NAMALWA (cell line): ENCODE results near the gene SYNJ2.

Source experiments
- DNase-seq: peaks from one replicate; pipeline ENCODE4 v3.0.0-alpha.2; 2015; ENCODE audit warnings: low spot score

SYNJ2 gene

DNA sequence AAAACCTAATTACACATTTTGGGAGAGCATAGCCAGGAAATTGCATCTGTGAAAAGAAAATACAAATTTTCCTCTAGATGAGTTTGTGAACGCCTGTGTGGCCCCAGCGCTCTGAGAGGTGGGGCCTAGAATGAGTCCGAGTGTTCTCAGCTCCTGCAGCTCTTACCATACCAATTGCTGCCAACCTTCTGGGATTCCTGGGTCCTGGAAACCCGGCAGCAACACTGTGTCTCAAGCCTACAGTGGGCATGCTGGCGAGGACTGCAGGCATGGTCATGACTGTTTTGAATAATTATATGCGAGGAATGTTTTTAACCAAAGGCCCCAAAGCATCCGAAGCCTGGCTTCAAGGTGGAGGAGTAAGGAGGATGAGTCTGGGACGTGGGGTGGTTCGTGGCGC lies 96.0 kb downstream of the SYNJ2 start:
- no peak for DNase-seq

DNA sequence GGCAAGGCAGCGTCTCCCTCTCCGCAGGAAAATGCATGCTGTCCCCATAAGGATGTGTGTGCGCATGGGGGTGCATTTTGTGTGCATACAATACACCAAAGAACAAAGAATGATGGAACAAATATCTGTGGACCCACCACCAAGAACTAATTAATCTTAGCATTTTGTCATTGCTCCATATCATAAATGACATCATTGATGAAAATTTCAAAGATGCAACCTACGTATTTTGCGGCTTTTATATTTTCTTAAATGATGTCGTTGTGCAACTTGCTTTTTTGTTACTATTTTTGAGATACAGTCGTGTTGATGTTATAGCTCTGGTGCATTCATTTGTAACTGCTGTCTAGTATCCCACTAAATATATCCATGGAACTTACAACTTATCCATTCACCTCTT lies 96.7 kb downstream of the SYNJ2 start:
- DNase-seq, result no peak

DNA sequence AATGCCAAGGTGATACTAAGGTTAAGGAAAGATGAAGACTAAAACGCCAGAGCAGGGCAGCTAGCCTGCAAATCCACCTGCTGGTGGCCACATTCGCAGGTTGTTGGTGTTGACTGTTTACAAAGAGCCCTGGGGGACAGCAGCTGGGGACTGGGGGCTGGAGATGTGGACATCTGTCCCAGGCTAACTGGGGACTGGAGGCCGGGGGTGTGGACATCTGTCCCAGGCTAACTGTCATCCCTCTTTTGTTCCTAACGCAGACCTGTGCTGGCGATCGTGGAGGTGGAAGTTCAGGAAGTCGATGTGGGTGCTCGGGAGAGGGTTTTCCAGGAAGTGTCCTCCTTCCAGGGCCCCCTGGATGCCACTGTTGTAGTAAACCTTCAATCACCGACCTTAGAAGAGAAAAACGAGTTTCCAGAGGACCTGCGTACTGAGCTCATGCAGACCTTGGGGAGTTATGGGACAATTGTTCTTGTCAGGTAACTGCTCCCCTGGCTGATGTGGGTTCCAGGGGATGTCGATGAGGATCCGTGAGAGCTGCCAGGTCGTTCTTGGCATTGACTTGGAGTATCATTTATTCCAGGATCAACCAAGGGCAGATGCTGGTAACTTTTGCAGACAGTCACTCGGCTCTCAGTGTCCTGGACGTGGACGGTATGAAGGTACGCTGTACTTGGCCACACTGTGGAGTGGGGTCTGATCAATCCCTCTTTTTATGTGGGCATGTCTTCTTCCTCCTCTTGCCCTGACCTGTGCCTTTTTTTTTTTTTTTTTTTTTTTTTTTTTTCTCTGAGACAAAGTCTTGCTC lies 99.4 kb downstream of the SYNJ2 start:
- no peak for DNase-seq

DNA sequence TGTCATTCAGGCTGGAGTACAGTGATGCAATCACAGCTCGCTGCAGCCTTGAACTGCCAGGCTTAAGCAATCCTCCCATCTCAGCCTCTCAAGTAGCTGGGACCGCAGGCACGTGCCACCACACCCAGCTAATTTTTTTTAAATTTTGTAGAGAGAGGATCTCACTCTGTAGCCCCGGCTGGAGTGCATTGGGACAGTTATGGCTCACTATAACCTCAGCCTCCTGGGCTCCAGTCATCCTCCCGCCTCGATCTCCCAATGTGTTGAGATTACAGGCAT lies 99.9 kb downstream of the SYNJ2 start:
- no peak for DNase-seq

DNA sequence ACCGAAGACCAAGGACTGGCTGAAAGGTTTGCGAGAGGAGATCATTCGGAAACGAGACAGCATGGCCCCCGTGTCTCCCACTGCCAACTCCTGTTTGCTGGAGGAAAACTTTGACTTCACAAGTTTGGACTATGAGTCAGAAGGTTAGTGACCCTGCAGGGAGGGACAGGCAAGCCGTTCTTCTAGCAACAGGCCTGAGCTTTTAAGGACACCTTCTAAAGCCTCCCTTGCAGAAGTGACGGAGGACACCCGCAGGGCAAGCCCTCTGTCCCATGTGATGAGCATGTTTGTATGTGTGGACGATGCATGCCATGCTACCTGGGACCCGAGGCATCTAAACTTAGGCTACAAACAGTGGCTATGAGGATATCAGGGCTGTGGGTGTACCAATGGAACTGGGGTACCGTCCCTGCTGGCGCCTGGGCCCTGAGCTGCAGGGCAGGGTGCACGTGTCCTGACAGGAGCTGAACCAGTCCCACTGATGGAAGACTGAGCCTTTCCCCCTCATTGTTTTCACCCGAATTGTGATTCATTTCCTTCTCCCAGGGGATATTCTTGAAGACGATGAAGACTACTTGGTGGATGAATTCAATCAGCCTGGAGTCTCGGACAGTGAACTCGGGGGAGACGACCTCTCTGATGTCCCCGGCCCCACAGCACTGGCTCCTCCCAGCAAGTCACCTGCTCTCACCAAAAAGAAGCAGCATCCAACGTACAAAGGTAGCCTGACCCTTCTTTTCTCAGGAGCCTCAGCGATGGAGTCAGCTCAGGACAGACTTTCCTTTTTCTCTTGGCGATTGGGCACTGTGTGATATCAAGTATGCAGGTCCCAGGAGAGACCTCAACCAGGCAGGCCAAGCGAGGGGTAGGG lies 102.0 kb downstream of the SYNJ2 start:
- DNase-seq, result no peak

DNA sequence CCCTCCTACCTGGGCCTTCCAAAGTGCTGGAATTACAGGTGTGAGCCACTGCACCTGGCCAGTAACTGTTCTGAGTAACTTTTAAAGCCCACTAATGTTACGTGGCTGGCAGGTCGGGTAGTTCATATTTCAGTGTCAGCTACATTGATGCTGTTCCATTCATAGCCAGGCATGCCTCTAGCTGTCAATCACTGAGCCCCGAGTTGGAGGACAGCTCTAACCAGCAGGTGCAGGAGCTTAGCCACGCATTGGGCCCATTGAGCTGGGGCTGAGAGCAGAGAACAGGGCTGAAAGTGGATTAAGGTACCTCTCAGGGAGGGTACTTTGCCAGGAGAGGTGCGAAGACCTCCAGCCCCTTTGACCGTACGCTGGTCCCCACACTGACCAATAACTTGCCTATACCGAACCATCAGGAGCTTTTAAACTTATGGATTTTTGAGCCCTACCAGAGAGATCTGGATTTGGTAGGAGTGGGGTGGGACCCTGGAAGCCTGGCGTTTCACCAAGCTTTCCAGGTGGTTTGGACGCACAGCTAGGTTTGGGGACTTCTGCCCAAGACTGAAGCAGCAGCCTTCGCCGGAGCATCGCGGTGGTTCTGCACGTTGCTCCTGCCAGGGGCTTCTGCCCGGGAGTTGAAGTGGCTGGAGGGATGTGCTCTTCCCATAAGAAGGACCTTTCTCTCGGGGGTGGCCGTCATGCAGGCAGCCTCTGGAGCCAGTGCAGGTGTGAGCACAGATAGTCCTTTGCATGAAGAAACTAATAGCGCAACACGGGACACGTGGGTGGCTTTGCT lies 103.8 kb downstream of the SYNJ2 start:
- DNase-seq, result no peak

DNA sequence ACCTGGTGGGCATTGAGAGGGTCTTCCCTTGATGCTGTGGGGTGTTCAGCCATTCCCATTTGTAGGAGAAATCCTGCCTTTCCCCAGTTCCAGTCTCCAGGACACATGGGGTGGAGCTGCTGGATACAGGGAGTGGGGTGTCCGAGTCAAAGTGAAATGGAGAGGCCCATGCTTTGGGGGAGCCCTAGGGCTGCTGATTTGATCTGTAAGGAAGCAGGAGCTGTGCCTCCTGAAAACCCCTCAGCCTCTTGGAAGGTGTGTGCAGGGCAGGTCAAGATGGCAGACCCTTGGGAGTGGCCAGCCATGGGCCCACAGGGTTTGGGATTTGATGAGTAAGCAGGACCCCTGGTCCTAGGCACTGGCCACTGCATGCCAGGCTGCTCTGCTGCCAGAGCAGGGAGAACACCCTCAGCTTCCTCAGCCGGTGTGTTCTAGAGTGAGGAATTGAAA lies 104.4 kb downstream of the SYNJ2 start:
- no peak for DNase-seq

DNA sequence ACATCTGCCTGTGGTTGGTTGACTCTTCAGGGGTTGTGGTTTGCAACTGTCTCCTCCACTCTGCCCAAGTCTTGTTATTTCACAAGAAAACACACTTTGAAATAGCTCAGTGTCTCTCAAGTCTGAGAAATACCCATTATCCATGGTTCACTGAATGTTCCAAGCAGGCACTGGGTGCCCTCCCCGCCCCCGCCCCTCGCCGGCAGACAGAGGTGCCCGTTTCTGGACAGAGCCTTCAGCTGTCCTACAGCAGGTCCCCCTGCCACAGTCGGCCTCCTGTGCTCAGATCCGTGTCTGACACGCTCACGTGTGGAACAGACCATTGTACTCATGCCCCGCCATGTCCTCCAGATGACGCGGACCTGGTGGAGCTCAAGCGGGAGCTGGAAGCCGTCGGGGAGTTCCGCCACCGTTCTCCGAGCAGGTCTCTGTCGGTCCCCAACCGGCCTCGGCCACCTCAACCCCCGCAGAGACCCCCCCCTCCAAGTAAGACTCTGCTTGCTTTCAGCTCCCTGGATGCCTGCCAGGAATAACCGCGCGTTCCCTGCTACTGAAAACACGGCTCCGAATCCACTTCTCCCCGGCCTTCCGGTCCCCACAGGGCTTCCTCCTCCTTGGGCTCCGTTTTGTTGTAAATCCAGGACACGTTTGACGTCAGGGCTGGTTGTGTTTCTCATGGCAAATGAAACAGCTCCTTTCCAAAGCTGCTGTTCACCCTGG lies 105.0 kb downstream of the SYNJ2 start:
- DNase-seq, result no peak

DNA sequence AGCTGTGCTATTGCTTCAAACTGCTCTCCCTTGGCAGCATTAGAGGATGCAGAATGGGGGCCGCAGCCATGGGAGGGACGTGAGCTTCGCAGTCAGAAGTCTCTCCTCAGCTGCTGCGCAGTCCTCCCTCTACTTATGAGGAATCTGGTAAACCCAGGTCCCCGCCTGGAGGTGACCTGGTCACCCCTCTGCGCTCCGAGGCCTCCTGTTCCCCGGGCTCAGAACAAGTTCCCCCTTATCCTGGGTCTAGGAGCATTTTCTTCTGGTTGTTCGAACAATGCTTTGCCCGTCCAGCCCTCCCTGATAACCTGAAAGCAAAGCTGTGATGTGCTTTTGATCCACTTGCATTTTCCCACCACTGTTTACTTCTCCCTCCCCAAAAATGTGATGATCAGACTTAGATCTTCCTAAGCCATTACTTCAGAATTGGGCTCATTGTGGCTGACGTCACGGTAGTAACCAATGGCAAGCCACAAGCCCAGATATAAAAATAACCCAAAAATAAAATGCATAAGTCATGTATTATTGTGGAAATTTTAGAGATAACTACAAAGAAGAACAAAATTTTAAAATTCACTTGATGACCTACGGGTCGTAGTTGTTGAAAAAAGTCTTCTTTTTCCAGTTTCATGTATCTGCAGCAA lies 105.7 kb downstream of the SYNJ2 start:
- no peak for DNase-seq

DNA sequence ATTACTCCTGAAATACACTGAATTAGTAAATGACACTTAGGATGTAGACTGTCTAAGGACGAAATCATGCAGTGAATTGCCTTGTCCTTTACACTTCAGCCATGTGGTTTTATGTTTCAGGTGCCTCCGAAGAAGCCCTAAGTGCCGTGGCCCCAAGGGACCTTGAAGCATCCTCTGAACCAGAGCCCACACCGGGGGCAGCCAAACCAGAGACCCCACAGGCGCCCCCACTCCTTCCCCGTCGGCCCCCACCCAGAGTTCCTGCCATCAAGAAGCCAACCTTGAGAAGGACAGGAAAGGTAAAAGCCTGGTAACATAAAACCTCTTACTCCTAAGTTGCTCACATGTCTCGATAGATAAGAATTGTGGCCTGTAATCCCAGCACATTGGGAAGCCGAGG lies 111.1 kb downstream of the SYNJ2 start:
- no peak for DNase-seq

DNA sequence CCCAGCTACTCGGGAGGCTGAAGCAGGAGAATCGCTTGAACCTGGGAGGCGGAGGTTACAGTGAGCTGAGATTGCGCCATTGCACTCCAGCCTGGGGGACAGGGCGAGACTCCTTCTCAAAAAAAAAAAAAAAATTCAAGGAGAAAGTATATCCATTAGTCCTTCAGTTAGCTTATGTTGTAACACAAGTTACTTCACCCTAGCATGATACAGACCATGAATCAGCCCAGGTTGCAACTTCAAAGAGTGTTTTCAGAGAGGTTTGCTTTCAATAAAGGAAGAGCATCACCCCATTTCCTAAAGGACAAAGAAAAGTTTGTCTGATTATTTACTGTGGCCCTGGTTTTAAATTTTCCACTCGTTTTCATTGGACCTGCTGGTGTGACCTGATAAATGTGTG lies 113.4 kb downstream of the SYNJ2 start:
- no peak for DNase-seq

DNA sequence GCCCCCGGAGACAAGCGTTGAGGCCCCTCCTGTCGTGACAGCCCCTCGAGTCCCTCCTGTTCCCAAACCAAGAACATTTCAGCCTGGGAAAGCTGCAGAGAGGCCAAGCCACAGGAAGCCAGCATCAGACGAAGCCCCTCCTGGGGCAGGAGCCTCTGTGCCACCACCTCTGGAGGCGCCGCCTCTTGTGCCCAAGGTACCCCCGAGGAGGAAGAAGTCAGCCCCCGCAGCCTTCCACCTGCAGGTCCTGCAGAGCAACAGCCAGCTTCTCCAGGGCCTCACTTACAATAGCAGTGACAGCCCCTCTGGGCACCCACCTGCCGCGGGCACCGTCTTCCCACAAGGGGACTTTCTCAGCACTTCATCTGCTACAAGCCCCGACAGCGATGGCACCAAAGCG lies 114.0 kb downstream of the SYNJ2 start:
- DNase-seq, result no peak

DNA sequence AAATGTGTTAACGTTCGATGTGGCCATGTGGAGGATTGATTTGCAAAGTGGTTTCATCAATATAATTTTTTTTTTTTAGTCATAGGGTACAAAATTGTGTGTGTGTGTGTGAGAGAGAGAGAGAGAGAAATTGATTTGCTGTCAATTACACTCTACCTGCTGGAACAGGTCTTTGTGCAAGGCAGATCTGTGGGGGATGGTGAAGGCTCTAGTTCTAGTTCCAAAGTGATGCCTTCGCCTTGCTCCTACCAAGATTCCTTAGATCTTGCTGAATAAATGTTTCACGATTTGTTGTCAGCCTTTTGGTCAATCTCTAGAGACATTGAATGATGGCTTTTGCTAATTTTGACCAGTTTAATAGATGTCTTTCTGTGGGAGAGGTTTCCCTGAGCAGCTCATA lies 121.6 kb downstream of the SYNJ2 start:
- DNase-seq, result no peak

DNA sequence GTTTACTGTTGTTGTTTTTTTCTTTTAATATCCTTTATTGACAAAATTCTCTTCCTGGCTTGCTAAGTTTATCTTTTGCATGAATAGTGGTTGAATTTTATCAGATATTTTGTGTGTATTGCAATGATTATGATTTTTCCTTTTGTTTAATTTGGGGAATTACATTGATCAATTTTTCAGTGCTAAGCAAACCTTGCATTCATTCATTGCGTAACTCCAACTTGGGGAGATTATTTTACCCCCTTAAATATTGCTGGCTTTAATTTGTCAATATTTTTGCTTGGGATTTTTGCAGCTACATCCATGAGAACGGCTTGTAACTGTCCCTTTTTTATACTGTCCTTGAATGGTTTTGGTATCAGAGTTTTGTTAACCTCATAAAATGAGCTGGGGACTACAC lies 123.0 kb downstream of the SYNJ2 start:
- DNase-seq, result no peak

DNA sequence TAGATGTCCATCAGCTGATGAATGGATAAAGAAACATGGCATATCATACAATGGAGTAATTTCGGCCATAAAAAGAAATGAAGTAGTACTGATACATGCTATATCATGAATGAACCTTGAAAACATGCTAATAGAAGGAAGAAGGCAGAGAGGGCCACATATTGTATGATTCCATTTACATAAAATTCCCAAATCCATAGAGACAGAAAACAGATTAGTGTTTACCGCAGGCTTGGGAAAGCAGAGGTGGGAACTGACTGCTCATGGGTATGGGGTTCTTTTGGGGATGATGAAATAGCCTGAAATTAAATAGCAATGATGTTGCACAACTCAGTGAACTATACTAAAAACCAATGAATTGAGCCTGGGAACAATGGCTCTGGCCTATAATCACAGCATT lies 128.1 kb downstream of the SYNJ2 start:
- no peak for DNase-seq

DNA sequence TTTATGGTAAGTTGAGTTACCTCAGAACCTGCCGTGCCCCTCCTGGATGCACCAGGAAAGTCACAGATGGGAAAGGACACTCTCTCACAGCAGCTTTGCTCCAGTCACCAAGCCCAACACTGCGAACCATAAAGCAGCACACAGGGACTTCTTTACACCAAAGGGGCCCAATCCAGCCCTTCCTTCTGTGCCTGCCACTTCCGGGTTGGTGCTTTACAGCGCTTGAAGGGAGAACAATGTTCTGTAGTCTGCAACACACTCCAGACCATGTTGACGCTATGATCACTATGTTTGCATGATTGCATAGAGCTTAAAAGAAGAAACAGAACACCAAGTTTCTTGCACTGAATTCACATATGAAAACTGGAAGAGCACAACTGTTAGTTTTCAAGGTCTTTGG lies 129.3 kb downstream of the SYNJ2 start:
- no peak for DNase-seq

DNA sequence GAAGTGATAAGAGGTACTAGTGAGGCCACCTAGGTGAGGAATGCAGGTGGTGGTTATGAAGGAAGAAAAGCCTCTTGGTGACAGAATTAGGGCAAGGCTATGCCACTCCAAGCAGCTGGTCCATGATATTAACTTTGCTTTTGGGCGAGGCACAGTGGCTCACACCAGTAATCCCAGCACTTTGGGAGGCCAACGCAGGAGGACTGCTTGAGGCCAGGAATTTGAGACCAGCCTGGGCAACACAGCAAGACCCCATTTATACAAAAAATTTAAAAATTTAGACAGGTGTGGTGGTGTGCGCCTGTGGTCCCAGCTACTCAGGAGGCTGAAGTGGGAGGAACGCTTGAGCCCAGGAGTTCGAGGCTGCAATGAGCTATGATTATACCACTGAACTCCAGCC lies 130.3 kb downstream of the SYNJ2 start:
- DNase-seq, result no peak

DNA sequence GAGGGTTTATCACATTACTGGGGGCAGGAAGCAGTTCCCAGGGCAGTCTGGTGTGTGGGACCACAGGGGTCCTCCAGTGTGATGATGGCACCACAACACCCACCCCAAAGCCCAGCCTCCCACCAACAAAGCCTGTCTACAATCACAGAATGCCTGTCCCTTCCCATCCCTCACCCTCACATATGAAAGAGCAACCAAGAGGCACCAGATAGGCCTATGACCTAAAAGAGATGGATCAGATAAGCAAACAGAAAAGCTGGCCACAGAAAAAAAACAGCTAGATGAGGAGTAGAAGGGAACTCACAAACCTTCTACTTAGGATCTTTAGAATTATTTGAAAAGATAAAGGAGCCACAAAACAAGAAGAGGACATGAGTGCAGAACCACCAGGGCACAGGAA lies 132.1 kb downstream of the SYNJ2 start:
- no peak for DNase-seq

DNA sequence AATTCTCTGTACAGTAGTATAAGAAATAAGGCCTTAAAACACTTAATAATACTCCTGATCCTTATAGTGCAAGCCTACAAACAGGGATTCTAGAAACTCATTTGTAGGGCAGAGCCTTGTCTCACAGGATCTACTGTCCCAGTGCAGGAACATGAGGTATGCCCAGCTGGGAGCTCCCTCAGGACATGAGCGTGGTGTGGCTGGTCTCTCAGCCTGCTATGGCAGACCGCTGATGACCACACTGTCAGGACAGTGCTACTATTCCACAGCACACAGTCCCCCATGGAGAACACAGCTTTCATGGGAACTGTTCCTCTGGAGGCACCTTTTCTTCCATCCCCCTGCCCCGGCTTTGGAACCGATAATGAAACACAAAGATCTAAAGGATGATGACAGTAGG lies 133.4 kb downstream of the SYNJ2 start:
- no peak for DNase-seq

DNA sequence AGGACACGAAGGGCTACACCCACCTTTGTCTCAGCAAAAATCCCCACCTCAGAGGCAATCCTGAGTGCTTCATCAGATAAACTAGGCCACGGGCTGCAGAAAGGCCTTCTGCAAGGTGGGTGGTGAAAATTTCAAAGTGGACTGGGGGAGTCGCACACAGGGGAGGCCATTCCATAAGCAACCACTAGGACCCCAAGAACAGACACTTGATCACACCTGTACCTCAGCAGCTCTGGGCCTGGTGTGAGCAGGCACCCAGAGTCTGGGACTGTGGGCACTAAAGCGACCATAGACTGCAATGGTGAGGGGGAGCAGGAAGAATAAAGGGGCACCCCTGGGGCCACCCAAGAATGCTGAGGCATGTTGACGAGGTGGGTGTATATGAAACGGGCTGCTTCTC lies 133.8 kb downstream of the SYNJ2 start:
- DNase-seq, result no peak

DNA sequence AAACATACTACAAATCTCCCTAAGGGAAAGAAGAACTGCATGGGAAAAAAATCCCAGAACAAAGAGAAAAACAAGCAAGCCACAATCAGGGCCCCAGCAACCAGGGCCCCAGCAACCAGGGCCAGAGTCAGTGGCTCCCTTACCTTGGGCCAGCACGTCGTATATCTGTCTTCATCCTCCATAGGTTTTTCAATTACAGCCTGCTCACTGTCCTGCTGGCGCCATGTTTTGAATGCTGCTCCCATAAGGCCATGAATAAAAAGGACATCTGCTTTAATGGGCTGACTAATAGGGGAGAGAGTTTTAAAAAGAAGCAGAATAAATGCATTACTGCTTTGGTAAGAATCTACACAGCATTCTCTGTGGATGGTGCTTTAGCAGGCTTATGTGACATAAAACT lies 137.2 kb downstream of the SYNJ2 start:
- DNase-seq, result no peak

DNA sequence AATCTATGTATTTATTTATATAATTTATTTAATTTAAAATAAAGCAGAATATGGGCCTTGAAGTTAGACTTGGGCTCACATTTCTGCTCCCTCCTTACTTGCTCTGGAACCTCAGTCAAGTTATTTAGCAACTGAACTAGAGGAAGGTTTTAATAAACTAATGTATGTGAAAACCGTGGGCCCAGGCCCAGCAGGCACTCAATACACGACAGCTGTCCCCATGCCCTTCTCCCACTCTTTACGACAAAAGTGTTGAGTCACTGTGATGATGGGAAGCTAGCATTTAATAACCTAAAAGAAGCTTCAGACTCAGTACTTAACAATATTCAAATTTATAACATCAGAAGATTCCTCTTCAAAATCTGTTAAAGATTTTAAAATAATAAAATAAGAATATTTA lies 139.7 kb downstream of the SYNJ2 start:
- DNase-seq, result no peak
